Activated CD4-positive, alpha-beta T cell treated with anti-CD3 and anti-CD28 coated beads, Interleukin-2, Interleukin-6, amounts not matched to agents 100 ng/mL and 50 ng/mL, durations not matched to agents 16 hours and 8 hours (primary cell): Measurements from ENCODE around the gene FGF3.
"Not testable (repeated sequence)": the region's sequence is repeated elsewhere in the genome, so short reads cannot be mapped to it uniquely, and the experiment has no call there.

ENCODE experiments used
- DNase-seq: peaks from one replicate; pipeline ENCODE4 v3.0.0-alpha.2; 2020

The FGF3 gene

DNA sequence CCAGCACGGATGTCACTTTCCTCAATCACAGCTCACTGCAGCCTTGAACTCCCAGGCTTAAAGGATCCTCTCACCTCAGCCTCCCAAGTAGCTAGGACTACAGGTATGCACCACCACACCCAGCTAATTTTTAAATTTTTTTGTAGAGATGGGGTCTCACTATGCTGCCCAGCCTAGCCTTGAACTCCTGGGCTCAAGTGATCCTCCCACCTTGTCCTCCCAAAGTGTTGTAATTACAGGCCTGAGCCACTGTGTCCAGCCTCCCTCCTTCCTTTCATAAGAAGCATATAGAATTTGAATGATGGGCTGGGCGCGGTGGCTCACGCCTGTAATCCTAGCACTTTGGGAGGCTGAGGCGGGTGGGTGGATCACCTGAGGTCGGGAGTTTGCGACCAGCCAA lies 54.3 kb downstream of the FGF3 start:
- DNase-seq = not testable (repeated sequence)

DNA sequence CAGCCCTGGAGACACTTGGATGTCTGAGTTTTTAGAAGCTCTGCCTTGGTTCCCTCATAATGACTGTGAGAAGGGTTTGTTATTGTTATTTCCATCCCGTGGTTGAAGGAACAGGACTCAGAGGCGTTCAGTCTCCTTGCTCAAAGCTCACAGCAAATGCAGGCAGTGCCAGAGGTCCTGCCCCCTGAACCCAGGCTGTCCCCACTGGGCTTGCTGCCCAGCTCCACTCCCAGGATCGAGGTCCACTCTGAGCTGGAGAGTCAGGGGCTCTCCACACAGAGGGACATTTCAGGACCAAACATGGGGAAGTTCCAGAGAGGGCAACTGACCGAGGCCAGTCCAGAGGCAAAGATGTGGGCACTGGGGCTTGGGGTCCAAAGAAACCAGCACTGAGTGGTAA lies 58.9 kb downstream of the FGF3 start:
- DNase-seq = no peak
